ENCODE data around the gene TMC3.
"Not testable (repeated sequence)": the region's sequence is repeated elsewhere in the genome, so short reads cannot be mapped to it uniquely, and the experiment has no call there.

TMC3 gene

DNA sequence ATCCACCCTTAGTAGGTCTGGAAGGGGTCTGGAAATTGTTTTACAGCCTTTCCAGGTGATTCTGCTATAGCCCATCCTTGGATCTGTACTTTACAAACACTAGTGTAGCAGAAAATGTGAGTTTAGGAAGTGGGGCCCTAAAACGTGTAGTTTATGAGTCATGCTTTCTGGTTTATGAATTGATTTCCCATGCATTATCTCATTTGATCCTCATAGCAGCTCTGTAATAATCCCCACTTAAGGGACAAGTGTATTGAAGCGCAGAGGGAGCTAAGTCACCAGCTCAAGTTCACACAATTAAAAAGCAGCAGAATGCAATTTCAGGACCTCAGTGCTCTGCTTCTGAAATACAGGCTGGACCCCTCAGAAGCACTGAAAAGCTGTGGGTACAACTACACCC is 27.4 kb downstream of the TMC3 start:
- DNase-seq (ENCODE audit: low read depth): no peak

DNA sequence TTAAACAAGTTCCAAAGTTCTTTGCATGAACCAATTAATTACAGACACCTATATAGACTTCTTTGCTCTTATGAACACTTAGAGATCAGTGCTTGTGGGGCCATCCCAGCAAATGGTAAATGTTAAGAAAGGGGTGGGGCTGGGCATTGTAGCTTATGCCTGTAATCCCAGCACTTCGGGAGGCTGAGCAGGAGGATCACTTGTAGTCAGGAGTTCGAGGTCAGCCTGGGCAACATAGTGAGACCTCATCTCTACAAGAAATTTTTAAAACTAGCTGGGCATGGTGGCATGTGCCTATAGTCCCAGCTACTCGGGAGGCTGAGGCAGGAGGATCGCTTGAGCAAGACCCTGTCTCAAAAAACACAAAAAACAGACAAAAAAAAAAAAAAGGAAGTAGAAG is 30.6 kb downstream of the TMC3 start:
- no peak for DNase-seq (ENCODE audit: low read depth)

DNA sequence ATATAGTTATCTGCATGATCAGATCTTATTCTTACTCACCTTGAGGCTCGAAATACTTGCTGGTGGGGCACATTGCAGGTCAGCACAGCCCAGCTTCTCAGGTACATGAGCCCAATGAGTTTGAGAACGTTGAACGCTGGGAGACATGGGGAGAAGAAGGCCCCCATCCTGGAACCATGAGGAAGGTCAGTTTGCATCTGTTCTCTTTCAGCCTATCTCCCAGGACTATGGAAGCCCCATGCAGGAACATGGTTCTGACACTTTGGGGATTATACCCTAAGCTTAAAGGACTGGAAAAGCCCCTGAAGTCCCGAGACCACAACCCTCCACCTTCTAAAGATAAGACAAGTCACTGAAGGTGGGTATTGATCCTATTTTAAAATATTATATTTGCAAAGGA is 32.7 kb downstream of the TMC3 start:
- DNase-seq (ENCODE audit: low read depth): no peak

DNA sequence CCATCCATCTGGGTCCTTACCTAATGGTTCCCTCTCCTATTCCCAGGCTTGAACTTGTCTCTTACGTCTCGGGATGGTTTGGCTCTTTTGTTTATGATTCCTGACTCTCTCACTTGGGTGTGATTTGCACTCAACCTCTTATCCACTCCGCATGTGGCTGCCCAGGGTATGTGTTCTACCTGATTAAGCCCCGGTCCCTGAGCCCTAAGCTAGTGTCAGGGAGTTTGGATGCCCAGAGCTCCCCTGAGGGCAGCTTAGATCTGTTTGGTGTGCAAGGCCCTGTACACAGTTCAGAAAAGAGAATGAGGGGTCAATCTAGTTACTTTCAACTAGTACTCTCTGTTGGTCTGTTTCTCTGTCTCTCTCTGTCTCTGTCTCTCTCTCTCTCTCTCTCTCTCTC is 34.2 kb downstream of the TMC3 start:
- DNase-seq (ENCODE audit: low read depth): no peak

DNA sequence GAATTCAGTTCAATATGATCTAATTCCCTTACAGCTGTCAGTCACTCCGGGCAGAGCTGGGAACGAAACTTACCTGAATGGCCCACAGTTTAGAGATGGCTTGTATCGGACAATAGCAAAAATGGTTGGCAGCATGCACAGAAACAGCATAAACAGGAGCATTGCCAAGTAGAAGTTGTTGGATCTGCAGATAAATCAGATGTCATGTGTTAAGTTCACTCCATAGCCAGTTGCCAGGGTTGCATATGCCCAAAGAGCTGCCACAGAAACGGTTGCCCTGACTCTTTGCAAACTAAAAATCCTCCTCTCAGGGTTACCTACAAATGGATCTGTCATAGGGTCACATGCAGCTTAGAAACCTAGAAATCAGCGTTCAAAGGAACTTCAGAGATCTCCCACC is 34.7 kb downstream of the TMC3 start:
- no peak for DNase-seq (ENCODE audit: low read depth)

DNA sequence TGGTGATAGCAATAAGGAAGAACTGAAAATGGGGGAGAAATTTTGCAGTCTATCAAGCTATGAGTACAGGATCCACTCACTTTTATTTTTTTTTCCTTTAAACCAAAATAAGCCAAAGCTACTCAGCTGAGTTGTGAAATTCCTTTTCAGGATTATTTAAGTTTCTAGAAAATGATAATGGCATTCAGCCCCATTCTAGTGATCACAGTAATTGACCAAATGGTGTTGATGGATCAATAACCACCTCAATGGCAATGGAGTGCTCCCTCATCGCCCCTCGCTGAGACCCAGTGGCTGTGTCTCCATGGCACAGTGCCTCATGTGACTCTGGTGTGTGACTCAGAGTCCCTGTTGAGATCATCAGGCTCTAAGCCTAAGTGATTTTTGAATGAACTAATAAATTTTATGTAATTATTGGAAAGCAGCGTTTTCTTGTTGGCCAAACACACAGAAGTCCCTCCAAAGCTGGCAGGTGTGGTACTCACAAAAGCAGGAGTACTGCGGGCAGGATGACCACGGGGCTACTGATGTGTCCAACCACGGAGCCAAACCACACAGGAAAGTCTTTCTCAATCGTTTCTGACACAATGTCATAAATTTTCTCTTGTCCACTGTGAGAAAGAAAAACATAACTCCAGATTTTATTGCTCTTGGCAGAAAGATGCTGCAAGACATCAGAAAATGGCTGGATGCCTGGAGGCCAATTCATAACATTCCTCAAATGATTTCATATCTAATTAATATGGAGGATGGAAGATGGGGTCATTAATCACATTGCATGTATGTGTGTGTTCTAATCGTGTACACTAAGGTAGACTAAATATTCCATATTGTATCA is 35.6 kb downstream of the TMC3 start:
- DNase-seq (ENCODE audit: low read depth): no peak

DNA sequence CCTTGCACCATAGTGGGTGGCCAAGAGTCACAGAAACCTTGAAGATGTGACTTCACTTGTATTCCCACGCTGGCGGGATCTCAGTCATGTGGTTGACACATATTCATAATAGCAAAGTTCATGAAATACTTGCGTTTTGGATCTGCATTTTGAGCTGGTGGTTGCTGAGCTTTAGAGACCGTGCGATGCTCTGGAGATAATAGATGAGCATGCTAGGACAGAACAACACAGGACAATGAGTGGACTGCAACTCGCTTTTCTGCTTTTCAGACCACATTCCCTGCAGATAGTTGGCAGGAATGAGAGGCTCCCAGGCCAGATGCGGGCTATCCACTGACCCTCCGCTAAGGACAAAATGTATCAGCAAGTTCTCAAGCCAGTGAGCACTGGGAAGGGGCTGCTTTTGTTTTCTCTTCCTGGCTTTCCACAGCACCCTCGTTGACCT is 36.3 kb downstream of the TMC3 start:
- DNase-seq (ENCODE audit: low read depth): no peak

DNA sequence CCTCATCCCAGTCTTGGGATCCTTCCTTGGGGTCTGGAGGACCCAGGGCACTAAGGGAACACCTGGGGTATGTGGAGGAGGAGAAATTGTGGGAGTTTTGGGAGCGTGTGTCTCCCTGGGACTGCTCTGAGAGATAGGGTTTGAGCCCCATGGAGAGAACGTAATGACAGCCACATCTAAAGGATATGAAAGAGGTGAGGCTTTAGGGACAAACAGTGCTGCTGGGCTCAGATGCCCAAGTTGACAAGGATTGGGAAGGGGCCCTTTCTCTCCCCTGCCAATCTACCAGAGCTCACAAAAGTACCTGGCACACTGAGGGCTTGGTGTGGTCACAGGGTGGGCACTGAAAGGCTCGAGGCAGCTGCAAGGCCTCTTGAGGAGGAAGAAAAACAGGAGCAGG is 36.8 kb downstream of the TMC3 start:
- DNase-seq (ENCODE audit: low read depth): no peak

DNA sequence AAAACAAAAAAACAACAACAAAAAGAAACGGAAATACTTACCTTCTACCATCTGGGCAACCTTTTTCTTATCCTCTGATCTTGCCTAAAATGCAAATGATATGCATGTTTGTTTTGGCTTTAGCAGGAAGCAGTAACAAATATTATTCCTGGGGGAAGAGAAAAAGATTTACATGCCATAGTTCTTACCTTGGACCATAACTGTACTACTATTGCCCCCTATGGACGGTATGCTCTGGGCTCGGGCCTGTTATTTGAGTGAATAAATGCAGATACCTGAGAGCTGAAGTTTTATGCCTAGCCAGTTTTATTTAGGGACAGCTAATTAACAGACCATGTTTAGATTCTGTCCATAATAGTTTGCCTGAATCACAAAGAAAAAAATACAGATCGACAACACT is 37.4 kb downstream of the TMC3 start:
- DNase-seq (ENCODE audit: low read depth): no peak

DNA sequence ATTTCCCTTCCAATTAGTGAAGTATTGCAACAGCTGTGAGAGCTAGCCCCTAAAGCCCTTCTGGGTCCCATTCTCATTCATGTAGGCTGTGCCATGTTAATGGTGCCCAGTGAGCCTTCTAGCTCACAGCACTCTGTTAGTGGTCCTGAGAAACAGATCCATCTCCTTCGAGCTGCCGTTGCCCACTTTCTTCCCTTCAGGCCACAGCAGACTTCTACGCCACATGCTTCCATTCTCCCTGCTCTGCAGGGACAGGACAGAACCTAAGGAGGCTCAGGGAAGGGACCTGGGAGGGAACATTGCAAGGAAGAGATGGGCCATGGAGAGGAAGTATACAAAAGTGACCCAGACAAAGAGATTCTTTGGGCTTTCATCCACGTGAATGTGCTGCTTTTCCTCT is 38.4 kb downstream of the TMC3 start:
- DNase-seq (ENCODE audit: low read depth): no peak

DNA sequence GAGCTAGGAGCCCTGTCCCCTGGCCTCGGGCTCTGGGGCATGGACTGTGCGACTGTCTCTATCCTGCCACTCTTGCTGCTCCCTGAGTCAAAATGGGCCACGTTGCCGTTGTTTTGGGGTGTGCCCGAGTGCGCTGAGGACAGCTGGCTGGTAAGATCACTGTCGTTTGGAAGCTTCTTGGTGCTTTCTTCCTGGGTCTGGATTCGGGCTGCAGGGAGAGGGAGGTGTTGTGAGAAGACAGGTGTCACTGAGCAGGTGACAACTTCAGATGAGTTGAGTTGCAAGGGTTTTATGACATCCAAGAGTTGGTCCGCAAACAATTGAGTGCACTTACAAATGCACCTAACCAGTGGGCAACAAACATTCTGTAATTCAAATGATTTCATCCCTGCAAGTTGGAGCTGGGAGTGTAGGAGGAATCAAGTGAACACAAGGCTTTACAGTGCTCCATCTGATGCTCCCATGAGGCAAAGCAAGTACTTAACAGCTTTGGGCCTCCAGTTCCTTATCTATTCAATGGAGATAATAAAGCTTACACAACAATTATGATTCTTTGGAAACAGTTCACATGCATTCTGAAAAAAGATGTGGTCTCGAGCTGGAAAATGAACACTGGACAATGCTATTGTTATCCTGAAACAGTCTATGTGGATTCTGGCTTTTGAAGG is 39.1 kb downstream of the TMC3 start:
- no peak for DNase-seq (ENCODE audit: low read depth)

DNA sequence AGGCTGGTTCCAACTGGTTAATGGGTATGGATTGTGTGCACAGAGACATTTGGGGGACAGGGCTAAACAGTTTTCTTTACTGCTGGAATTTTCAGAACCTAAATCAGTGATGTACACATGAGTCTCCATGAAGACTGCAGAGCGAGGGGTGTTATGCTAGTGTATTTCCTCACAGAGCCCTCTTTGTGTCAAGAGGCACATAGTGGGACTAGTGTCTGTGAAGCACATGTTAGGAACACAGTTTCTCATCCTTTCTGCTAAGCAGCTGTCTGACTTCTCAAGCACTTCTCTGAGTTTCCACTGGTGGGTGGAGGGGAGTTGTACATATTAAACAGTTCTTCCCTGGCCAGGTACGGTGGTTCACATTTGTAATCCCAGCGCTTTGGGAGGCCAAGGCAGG is 40.6 kb downstream of the TMC3 start:
- DNase-seq (ENCODE audit: low read depth): no peak

DNA sequence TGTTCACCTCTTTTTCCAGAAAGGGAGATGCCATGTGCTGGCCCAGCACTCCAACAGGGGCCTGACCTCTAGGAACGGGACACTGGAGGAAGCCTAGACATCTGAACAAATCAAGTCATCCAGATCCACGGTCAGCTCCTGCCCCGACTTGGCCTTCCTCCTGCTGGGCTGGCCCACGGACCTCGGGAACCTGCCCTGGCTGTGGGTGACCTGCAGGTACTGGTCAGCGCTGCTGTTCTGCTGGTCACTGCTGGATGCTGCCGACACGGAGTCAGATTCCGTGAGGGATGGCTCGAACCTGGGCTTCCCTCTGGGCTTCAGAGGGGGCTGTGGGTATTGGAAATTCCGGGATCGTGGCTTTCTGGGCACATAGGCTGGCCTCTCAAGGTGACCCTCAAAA is 41.7 kb downstream of the TMC3 start:
- no peak for DNase-seq (ENCODE audit: low read depth)

DNA sequence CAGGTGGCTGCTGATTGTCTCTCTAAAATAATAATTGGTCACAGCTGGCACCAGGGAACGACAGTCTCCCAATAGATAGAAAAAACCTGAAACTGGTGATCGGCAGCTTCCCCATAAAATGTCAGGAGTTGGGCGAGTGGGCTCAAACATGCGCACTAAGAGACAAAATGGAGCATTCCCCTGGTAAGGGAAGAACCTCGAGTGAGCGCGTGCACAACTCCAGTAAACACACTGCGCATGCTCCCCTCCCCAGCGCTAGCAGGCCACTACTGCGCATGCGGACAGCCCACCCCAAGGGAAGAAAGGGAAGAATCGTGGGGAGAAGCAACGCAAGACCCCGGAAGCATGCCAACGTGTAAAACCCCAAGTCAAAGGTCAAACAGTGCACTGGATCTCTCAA is 42.4 kb downstream of the TMC3 start:
- no peak for DNase-seq (ENCODE audit: low read depth)

DNA sequence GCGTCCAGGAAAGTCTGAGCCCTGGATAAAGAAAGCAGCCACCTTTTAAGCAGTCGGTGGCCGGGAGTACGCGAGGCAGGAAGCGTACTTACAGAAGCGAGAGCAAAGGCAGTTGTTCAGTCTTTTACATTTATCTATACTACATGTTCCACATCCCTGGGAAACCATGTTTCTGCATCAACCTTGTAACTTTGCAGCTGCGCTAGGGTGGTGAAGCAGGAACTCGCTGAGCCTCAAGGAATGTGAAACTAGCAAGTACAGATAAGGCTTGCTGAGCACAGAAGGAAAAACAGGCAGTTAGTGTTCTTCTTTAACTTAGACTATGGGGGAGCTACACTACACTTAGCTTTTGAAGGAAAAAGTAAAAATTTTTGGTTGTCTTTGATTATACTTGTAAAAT is 42.9 kb downstream of the TMC3 start:
- not testable (repeated sequence) for DNase-seq (ENCODE audit: low read depth)

DNA sequence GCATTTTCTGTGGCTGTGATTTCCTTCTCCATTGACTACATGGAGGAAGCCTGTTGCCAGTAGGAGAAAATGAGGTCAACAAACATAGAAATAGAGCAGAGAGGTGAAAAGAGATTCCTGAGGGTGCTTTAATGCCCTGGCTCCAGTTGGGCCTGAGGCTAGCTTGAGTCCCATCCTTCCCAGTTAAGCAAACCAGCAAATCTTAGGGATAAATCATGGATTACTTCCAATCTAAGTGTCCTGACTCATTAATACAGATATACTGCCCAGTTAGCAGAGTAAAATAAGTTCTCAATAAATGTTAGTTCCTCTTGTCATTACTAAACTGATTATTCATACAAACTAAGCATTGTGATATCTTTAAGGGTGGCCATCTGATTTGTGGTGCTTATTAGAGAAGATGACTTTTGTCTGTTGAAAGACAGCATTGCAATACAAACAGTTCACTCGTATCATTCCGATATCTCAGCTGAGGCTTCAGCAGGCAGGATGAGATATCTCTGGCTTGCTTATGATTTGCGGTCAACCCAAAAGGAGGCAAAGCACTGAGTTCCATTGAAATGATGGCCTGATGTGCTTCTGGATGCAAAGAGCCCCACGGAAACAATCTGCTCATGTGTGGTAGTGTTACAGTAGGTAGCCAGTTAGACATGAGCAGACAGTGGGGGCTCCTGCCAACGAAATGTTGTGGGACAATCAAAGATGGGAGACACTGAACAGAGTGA is 43.5 kb downstream of the TMC3 start:
- DNase-seq (ENCODE audit: low read depth): no peak

DNA sequence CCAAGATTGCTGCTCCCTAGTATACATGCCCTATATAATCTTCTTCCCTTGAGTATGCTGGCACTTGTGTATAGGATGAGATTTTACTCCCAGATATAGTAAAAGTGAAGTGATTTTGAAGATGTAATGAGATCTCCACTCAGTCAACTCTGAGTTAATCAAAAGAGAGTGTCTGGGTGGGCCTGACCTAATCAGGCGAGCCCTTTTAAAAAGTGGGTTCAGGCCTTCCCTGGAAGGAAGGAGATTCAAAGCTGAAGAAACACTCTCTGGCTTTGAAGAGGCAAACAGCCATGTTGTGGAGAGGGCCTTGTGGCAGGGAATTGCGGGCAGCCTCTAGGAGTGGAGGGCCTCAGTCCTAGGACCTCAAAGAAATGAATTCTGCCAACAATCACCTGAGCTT is 44.6 kb downstream of the TMC3 start:
- DNase-seq (ENCODE audit: low read depth): no peak

DNA sequence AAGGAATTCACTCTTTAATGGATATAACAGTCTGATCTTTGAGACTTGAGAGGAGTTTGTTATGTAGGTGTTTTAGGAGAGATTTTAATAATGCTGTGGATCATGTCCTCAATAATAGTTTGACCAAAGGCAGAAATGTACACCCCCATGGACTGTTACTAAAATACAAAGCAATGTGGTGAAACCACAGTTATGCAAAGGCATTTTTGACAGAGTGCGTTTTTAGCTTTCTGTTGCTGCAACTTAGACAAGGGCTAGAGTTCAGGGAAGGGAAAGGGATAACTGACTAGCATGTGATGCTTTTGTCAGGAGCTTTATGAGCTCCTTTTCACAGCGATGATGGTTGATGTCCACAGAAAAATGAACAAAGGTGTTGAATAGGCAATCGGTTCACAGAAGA is 46.5 kb downstream of the TMC3 start:
- DNase-seq (ENCODE audit: low read depth): no peak

DNA sequence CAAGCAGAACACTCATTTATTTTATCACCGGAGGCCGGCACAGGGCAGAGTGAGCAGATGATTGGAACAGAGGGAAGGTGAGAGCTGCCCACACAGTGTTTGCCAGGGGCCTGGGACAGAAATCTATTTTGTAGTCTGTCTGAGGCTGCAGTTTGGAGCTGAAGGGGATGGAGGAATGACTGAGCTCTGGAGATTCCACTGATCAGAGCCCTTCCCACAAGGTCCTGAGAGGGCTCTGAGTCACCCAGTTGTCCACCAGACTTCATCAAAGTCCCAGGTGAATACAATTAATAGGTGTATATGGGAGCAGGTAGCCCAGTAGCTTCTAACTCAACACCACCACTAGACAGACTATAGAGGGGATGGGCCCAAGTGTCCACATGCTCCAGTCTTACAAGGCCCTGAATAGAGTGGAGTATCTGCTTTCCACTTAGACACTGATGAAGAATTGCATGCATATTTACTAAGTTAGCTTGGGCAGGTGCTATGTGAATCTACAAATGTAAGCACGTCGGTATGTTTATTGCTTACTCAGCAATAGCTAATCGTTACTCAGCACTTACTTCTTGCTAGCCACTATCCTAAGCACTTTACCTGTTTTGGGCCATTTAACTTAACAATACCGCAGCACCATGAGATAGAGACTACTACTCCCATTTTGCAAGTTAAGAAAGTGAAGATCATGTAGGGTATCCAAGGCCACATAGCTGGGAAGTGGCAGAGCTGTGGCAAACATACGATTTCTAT is 47.4 kb downstream of the TMC3 start:
- DNase-seq (ENCODE audit: low read depth): no peak

DNA sequence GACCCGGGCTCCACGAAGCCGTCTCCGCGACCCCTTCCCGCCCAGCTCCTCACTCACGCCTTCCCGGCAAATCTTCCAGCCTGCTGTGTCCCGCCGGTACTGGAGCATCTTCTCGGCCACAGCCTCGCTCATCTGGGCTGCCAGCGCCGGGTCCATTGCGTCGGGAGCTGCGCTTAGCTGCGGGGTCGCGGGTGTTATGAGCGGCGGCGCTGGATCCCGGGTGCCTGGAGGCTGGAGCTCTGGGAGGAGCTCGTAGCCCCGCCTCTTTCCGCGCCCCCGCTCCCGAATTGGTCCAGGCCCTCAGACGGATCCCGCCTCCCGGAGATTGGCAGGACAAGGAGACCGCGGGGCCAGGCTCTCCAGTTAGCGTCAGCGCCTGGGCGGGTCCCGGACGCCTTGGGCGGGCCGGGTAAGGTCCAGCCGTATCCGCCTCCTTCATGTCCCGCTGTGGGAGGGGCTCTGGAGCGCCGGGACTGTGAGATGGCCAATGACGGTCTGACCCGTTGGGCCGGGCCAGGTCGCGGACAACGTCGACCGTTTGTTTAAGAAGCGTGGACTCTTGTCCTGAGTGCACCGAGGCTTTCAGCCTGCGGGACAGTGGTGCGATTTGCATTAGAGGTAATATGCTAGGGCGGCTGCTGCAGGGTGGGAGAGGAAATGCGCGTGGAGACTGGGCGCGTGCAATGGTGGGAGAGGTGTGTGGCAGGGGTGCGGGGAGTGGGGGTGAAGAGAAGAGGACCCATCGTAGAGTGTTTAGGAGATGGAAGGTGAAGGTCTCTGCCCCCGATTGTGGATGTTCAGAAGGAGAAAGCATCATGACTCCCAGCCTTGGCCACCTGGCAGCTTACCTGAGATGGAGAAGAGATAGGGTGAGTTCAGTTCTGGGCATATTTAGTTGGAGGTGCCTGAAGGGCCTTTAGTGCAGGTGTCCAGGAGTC is 49.8 kb downstream of the TMC3 start, which contains the start of gene STARD5:
STARD5 (minus strand) TSS at position 198 of the 938 bp plus-strand sequence; CDS start at position 156, 42 bp downstream.
- DNase-seq (ENCODE audit: low read depth): peak; percentile 93

DNA sequence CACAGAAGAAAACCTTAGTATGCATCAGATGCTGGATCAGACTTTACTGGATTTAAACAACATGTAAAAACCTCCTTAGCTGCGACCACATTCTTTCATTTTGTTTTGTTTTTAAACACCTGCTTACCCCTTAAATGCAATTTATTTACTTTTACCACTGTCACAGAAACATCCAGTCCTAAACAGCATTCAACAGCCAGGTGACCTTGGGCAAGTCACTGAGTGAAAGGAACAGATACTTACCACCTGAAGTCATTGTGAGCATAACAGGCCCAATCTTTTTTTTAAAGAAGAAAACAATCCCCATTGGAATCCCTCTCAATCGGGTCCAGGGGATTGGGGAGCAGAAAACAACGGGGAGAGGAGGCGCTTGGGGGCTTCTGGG is 50.5 kb downstream of the TMC3 start:
- DNase-seq (ENCODE audit: low read depth): no peak

Measured in activated T-helper 9 cell treated with anti-CD3 and anti-CD28 coated beads, Interleukin-2, amount 50 U/mL, for 16 hours (primary cell).